Measurements from ENCODE around the gene PRPF19.

Gene PRPF19

DNA sequence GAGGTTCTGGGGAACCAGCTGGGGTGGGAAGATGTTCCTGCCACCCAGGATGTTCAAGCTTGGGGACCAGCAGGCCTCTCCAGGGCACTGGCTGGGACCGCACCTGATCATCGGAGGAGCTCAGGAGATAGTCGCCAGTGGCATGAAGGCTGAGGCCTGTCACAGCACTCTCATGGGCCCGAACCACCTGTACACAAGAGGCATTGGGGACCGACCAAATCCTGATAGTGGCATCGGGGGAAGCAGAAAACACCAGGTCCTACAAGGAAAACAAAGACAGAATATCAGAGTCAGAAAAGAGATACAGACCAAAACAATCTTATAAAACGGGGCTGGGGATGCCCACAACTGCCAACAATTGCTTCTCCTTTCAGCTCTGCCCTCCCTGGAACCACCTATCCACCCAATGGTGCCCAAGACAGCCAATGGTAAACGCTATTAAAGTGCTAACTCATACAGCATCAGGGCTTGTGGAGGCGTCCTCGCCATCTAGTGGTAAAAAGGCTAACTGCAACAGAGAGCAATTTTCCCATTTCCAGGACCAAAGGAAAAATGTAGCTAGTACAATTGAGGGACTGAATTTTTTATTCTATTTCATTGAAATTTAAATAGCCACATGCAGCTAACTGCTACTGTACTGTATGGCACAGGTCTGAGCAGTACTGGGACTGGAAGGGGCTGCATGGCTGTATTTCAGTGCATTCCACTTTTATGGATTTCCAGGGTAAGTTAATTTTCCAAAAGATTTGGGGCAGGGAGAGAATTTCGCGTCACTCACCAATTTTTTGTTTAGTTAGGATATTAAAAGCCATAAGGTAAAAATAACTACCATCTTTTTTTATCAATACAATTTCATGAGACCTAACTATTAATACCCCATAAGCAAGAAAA, 7.1 kb downstream of the PRPF19 start:
- Histone ChIP-seq H3K36me3 (ENCODE audit: control insufficient read depth, insufficient read depth, low read length, severe bottlenecking) (peaks cover 87% of the 10 kb centered on the region), H3K9me3 (ENCODE audit: control insufficient read depth, low read length) (no peaks in the 10 kb centered on the region), H3K27me3 (replicated peaks; ENCODE audit: control insufficient read depth, insufficient read depth, low read length) (no peaks in the 10 kb centered on the region), H3K4me3 (ENCODE audit: low read length) (no peak overlapping the region), H3K4me1 (ENCODE audit: control insufficient read depth, insufficient read depth, low read length) (peaks cover under 1% of the 10 kb centered on the region), H3K9ac (ENCODE audit: low read length) (peak overlapping the region; percentile 3)
- DNase-seq (ENCODE audit: low read depth): peak; percentile 84

DNA sequence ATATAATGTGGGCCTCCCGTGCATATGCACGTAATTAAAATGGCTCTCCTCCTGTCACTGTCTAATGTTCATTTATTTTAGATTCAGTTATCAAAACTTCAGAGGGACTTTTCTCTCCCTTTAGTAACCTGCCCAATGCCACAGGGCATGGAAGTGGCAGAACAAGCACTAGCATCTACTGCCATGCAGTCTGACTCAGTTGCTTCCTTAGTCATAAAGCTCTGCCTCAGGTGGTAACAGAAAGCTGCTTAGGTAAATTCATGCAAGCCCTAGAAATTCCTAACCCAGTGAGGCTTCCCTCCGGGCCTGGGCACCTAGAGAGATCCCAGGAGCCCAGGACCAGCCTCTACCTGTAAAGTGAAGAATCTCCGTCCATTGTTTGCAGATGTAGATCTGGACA, 8.9 kb downstream of the PRPF19 start:
- no peaks in the 10 kb centered on the region for H3K27me3 ChIP-seq (replicated peaks; ENCODE audit: control insufficient read depth, insufficient read depth, low read length)
- no peaks in the 10 kb centered on the region for H3K4me1 ChIP-seq (ENCODE audit: control insufficient read depth, insufficient read depth, low read length)
- H3K9me3 ChIP-seq (ENCODE audit: control insufficient read depth, low read length): no peaks in the 10 kb centered on the region
- H3K9ac ChIP-seq (ENCODE audit: low read length): no peak overlapping the region
- H3K36me3 ChIP-seq (ENCODE audit: control insufficient read depth, insufficient read depth, low read length, severe bottlenecking): peaks cover 89% of the 10 kb centered on the region
- DNase-seq (ENCODE audit: low read depth): no peak
- no peak overlapping the region for H3K4me3 ChIP-seq (ENCODE audit: low read length)

DNA sequence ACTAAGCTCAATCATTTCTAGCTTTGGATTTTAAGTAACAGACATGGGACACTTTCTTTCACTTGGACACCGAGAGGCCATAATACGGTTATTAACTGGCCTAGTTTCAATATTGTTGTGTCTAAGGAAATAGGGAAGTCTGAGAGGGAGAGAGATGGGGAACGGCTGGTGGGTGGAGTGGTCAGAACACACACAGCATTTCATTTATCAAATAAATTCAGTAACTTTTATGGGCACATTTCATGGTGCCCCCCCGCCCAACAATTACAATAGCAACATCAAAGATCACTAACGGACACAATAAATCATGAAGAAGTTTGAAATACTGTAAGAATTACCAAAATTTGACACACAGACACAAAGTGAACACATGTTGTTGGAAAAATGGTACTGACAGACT, 10.7 kb downstream of the PRPF19 start:
- H3K9ac ChIP-seq (ENCODE audit: low read length): no peak overlapping the region
- H3K27me3 ChIP-seq (replicated peaks; ENCODE audit: control insufficient read depth, insufficient read depth, low read length): no peaks in the 10 kb centered on the region
- H3K4me1 ChIP-seq (ENCODE audit: control insufficient read depth, insufficient read depth, low read length): no peaks in the 10 kb centered on the region
- H3K36me3 ChIP-seq (ENCODE audit: control insufficient read depth, insufficient read depth, low read length, severe bottlenecking): peaks cover 73% of the 10 kb centered on the region
- H3K9me3 ChIP-seq (ENCODE audit: control insufficient read depth, low read length): no peaks in the 10 kb centered on the region
- no peak for DNase-seq (ENCODE audit: low read depth)
- H3K4me3 ChIP-seq (ENCODE audit: low read length): no peak overlapping the region

DNA sequence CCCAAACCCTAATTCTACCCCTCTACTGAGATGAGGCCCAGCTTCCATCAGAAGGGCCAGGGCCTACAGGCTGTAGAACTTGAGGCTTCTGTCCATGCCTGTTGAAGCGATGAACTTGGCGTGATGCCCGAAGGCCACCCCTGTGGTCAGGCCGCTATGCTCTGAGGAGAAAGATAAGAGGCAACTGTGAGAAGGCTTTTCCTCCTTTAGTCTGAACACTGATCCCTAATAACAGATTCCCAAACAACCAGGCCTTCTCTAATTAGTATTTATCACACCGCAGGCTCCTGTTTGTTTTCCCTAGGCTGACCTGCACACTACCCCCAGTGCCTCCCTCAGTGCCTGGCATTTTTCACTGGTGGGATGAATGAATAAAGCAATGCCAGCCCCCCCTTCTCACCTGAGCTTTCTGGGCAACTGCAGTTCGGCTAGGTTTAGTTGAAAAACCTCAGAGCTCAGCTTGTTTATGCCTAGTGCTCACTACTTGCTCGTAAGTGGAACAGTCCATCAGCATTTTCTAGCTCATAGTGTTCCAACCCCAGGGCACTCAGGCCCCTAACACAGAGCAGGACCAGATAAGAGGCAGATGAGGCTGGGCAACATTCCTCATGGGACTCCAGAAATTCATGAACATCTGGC, 15.2 kb downstream of the PRPF19 start:
- no peak overlapping the region for H3K4me3 ChIP-seq (ENCODE audit: low read length)
- DNase-seq (ENCODE audit: low read depth): no peak
- H3K4me1 ChIP-seq (ENCODE audit: control insufficient read depth, insufficient read depth, low read length): no peaks in the 10 kb centered on the region
- H3K36me3 ChIP-seq (ENCODE audit: control insufficient read depth, insufficient read depth, low read length, severe bottlenecking): peaks cover 43% of the 10 kb centered on the region
- H3K27me3 ChIP-seq (replicated peaks; ENCODE audit: control insufficient read depth, insufficient read depth, low read length): no peaks in the 10 kb centered on the region
- H3K9me3 ChIP-seq (ENCODE audit: control insufficient read depth, low read length): no peaks in the 10 kb centered on the region
- no peak overlapping the region for H3K9ac ChIP-seq (ENCODE audit: low read length)

DNA sequence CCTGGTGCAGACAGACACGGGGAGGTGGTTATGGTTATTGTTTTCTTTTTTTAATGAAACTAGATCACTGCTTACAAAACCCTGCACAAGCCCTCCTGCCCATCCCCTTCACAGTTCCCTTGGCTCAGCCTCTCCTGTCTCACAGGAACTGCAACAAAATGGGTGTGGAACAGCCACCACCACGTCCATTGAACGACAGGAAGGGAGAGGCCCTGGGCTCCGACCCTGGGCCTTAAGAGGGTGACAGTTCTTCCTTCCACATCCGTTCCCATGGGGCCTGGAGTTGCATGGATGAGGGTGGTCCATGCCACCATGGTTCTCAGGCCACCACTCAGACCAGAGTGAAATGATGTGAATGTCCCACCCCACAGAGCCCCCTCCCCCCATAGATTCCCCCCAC, 15.7 kb downstream of the PRPF19 start:
- no peak overlapping the region for H3K4me3 ChIP-seq (ENCODE audit: low read length)
- no peak overlapping the region for H3K9ac ChIP-seq (ENCODE audit: low read length)
- DNase-seq (ENCODE audit: low read depth): no peak
- H3K36me3 ChIP-seq (ENCODE audit: control insufficient read depth, insufficient read depth, low read length, severe bottlenecking): peaks cover 37% of the 10 kb centered on the region
- H3K9me3 ChIP-seq (ENCODE audit: control insufficient read depth, low read length): no peaks in the 10 kb centered on the region
- no peaks in the 10 kb centered on the region for H3K27me3 ChIP-seq (replicated peaks; ENCODE audit: control insufficient read depth, insufficient read depth, low read length)
- H3K4me1 ChIP-seq (ENCODE audit: control insufficient read depth, insufficient read depth, low read length): no peaks in the 10 kb centered on the region

DNA sequence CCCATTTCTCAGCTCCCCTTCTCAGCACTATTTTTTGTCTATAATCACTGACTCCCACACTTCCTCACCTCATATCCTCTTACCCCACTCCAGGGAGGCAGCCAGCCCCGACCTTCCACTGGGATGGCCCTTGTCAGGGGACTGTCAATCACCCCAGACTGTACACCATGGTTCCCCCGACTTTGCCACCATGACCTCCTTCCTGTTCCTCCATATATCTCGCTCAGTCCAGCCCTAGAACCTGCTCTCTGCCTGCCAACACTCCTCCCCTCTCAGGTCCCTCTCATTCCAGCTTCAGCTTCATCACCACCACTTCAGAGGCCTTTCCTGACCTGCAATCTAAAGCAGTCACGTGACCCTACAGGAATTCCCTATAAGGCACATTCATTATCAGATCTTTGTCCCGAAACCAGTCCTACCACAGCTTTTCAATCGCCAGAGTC, 16.5 kb downstream of the PRPF19 start:
- no peaks in the 10 kb centered on the region for H3K9me3 ChIP-seq (ENCODE audit: control insufficient read depth, low read length)
- H3K4me3 ChIP-seq (ENCODE audit: low read length): no peak overlapping the region
- peaks cover 29% of the 10 kb centered on the region for H3K36me3 ChIP-seq (ENCODE audit: control insufficient read depth, insufficient read depth, low read length, severe bottlenecking)
- H3K4me1 ChIP-seq (ENCODE audit: control insufficient read depth, insufficient read depth, low read length): no peaks in the 10 kb centered on the region
- no peak for DNase-seq (ENCODE audit: low read depth)
- no peaks in the 10 kb centered on the region for H3K27me3 ChIP-seq (replicated peaks; ENCODE audit: control insufficient read depth, insufficient read depth, low read length)
- no peak overlapping the region for H3K9ac ChIP-seq (ENCODE audit: low read length)

DNA sequence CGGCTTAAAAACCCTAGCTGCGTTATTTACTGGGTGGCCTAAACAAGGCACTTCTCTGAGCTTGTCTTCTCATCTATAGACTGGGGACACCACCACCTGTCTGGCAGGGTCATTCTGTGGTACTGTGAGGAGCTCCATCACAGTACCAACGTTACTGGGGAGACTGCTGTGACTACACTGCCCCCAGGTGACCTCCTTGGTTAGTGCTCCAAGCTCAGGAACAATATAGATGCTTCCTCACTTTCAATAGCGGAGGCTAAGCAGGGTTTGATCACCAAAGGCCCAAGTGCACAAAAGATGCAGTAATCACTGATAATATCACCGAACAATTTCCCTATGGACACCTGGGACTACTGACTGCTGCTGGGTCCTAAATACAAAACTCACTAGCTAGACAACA, 18.8 kb downstream of the PRPF19 start:
- H3K9me3 ChIP-seq (ENCODE audit: control insufficient read depth, low read length): no peaks in the 10 kb centered on the region
- no peaks in the 10 kb centered on the region for H3K4me1 ChIP-seq (ENCODE audit: control insufficient read depth, insufficient read depth, low read length)
- H3K27me3 ChIP-seq (replicated peaks; ENCODE audit: control insufficient read depth, insufficient read depth, low read length): no peaks in the 10 kb centered on the region
- DNase-seq (ENCODE audit: low read depth): peak; percentile 53
- H3K4me3 ChIP-seq (ENCODE audit: low read length): no peak overlapping the region
- no peak overlapping the region for H3K9ac ChIP-seq (ENCODE audit: low read length)
- peaks cover 11% of the 10 kb centered on the region for H3K36me3 ChIP-seq (ENCODE audit: control insufficient read depth, insufficient read depth, low read length, severe bottlenecking)

DNA sequence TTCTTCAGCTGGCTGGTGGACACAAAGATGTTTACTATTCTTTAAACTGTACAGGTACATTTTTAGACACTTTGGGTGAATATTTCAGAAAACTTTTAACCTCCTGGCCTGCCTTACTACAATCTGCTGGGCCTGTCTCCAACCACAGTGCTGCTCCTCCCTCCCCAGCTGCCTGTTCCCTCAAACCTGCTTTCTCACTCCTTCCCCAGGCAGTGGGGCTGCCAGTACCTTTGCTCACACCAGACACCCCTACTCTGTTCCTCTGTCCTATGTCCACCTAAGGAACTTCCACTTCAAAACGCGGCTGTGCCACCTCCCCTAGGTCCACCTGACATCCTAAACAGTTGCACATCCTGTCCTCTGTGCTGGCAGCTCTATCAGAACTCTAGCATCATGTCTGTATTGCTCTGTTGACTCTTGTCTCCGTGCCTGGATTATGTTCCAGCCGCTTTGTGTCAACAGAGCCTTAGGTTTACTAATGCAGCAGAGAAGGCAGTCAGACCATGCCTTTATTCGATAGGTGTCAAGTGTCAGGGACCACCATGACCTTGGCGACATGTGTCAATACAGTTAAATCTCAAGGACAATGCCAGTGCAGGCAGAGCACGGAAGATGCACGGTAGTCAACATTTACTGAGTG, 25.6 kb downstream of the PRPF19 start:
- no peak for DNase-seq (ENCODE audit: low read depth)
- H3K9ac ChIP-seq (ENCODE audit: low read length): no peak overlapping the region

DNA sequence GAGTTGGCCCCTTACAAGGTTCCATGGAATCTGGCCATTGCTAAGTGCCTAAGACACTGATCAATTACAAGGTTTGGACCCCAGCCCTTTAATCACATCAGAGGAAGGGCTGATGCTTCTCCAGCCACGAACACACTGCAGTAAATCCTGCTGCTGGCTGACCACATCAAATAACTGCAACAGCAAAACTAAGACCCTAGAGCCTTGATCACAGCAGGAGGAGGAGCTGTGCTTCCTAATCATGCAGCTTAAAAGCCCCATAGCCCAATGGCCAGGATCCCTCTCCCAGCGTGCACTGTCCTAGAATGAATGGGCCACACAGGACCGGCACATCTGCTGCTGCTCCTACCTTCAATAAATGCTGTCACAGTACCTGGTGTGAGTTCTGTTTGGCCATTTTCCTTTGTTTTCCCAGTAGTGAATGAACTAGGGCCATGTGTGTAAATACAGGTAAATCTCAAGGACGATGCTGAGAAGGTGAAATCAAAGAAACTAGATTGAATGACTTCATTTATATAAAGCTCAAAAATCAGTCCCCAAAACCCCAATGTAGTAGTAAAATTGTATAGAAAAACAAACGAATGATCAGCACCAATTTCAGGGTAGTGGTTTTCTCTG, 26.3 kb downstream of the PRPF19 start:
- Histone ChIP-seq H3K9ac (ENCODE audit: low read length) (no peak overlapping the region), H3K36me3 (ENCODE audit: control insufficient read depth, insufficient read depth, low read length, severe bottlenecking) (peaks cover 3% of the 10 kb centered on the region), H3K4me1 (ENCODE audit: control insufficient read depth, insufficient read depth, low read length) (no peaks in the 10 kb centered on the region), H3K9me3 (ENCODE audit: control insufficient read depth, low read length) (no peaks in the 10 kb centered on the region), H3K27me3 (replicated peaks; ENCODE audit: control insufficient read depth, insufficient read depth, low read length) (no peaks in the 10 kb centered on the region), H3K4me3 (ENCODE audit: low read length) (no peak overlapping the region)
- no peak for DNase-seq (ENCODE audit: low read depth)

More for the DNA sequence above, 25.6 kb downstream of the PRPF19 start:
- Histone ChIP-seq H3K27me3 (replicated peaks; ENCODE audit: control insufficient read depth, insufficient read depth, low read length) (no peaks in the 10 kb centered on the region), H3K36me3 (ENCODE audit: control insufficient read depth, insufficient read depth, low read length, severe bottlenecking) (peaks cover 3% of the 10 kb centered on the region), H3K4me1 (ENCODE audit: control insufficient read depth, insufficient read depth, low read length) (no peaks in the 10 kb centered on the region), H3K9me3 (ENCODE audit: control insufficient read depth, low read length) (no peaks in the 10 kb centered on the region), H3K4me3 (ENCODE audit: low read length) (no peak overlapping the region)

DNA sequence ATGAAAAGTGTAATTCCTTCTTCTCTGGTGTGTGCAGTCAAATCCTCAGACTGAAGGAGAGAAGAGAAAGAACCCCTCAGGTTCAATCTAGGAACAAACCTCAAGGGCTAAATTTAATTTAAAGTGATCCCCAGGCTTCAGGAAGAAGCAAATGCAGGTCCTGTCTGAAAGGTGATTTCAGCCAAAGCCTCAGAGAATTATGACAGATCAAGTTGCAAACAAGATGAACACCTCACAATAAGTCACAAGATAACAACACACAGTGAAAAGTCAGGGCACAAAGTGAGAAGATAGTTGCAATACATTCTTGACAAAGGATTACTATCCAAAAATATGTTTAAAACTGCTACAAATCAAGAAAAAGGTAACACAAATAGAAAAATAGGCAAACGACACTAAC, 27.3 kb downstream of the PRPF19 start:
- Histone ChIP-seq H3K4me1 (ENCODE audit: control insufficient read depth, insufficient read depth, low read length) (no peaks in the 10 kb centered on the region), H3K9me3 (ENCODE audit: control insufficient read depth, low read length) (no peaks in the 10 kb centered on the region), H3K36me3 (ENCODE audit: control insufficient read depth, insufficient read depth, low read length, severe bottlenecking) (peaks cover 3% of the 10 kb centered on the region), H3K9ac (ENCODE audit: low read length) (no peak overlapping the region), H3K27me3 (replicated peaks; ENCODE audit: control insufficient read depth, insufficient read depth, low read length) (no peaks in the 10 kb centered on the region), H3K4me3 (ENCODE audit: low read length) (no peak overlapping the region)
- no peak for DNase-seq (ENCODE audit: low read depth)

Data from adipocyte (in vitro differentiated cells).